Measurements from ENCODE around the gene BATF3. TPM values are rescaled to one million over a fixed set of nuclear protein-coding genes. Genes with fewer than 3 reads are reported as not detected.

Gene BATF3
- total RNA-seq, 1 donor from 2014 or later, result 5.4 TPM

DNA sequence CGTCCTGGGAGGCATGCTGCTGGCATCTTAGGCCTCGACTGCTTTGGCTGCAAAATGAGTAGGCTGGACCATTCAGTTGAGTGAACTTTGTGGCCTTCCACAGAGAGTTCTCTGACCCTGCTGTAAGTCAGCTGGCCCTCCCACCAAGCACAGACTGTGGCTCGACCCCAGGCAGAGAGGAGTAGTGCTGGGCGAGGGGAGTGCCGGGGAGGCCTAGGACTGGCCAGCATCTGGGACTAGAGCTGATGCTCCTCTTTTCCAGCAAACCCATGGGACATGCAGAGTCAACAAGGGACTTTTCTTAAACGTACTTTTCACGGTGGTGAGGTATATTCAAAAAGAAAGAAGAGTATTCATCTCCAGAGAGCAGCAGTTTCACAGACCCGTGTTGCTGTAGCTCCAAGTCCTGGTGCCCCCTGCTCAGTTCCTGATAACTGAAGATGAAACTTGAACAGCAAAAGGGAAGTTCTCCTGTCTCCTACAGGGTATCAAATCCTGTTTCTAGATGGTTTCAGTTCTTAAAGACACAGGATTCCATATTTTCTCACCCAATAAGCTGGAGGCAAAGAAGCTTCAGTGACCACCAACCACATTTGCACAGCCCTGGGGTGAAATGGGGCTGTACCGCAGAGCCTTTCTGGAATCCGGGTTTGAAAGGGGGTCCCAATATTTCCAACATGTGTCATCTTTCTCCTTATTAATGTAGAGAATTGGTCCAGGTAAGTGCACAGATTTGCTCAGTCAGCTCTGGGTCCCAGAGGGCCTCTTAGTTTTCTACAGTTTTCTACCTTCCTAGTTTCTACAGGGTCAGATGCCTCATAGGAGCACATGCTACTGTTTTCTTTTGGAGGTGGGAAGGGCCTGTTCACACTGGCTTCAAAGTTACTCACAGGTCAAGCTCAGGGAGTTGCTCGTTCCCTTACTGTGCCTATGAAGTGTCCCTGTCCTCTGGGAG lies 20.9 kb downstream of the BATF3 start:
- no peak for DNase-seq (ENCODE audit: low read depth)
- Histone ChIP-seq H3K4me3 (ENCODE audit: low read depth, low read length) (no peak overlapping the region), H3K27me3 (ENCODE audit: control insufficient read depth, insufficient read depth, low read length) (no peaks in the 10 kb centered on the region), H3K36me3 (ENCODE audit: control insufficient read depth, insufficient read depth, low read length) (no peaks in the 10 kb centered on the region)
- TF ChIP-seq, protein P1, sequence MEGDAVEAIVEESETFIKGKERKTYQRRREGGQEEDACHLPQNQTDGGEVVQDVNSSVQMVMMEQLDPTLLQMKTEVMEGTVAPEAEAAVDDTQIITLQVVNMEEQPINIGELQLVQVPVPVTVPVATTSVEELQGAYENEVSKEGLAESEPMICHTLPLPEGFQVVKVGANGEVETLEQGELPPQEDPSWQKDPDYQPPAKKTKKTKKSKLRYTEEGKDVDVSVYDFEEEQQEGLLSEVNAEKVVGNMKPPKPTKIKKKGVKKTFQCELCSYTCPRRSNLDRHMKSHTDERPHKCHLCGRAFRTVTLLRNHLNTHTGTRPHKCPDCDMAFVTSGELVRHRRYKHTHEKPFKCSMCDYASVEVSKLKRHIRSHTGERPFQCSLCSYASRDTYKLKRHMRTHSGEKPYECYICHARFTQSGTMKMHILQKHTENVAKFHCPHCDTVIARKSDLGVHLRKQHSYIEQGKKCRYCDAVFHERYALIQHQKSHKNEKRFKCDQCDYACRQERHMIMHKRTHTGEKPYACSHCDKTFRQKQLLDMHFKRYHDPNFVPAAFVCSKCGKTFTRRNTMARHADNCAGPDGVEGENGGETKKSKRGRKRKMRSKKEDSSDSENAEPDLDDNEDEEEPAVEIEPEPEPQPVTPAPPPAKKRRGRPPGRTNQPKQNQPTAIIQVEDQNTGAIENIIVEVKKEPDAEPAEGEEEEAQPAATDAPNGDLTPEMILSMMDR (IDR thresholded peaks at IDR 0.05; ENCODE audit: insufficient read depth, low read length, poor library complexity, severe bottlenecking), result no peak

DNA sequence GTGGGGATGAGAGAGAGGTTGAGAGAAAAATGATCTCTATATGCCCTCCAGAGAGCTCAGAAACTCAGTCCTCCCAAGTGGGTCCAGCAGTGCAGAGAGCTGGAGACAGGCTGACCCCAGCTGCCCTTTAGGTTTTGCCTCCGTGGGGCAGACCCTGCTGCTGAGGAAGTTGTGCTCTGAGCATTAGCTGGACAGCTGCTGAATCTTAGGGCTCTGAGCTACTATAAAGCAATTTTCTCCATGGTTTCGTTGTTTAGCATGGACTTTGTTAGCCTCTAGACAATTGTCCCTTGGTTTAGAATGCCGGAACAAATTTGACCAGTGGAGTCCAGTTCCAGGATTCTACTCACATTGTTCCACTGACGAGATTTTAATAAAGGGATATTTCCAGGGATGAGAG lies 22.1 kb downstream of the BATF3 start:
- Histone ChIP-seq H3K36me3 (ENCODE audit: control insufficient read depth, insufficient read depth, low read length) (no peaks in the 10 kb centered on the region), H3K4me3 (ENCODE audit: low read depth, low read length) (no peak overlapping the region), H3K27me3 (ENCODE audit: control insufficient read depth, insufficient read depth, low read length) (no peaks in the 10 kb centered on the region)
- no peak for DNase-seq (ENCODE audit: low read depth)
- TF ChIP-seq, protein P1 (IDR thresholded peaks at IDR 0.05; ENCODE audit: insufficient read depth, low read length, poor library complexity, severe bottlenecking), result no peak

DNA sequence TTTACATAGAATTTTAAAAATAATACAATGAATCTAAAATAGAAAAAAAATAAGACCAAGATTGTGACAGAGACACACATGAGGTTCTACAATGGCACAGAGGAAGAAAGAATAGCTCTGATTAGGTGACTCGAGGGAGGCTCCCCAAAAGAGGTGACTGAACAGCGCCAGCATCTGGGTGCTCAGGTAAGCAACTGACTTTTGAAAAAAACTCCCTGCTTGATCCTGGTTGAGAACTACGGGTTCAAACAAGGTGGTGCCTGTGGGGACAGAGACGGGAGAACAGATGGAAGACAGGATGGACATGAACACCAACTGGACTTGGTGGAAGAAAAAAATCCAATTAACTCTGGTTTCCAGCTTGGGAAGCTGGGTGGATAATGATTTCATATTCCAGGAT lies 22.5 kb downstream of the BATF3 start:
- no peaks in the 10 kb centered on the region for H3K27me3 ChIP-seq (ENCODE audit: control insufficient read depth, insufficient read depth, low read length)
- DNase-seq (ENCODE audit: low read depth), result no peak
- H3K36me3 ChIP-seq (ENCODE audit: control insufficient read depth, insufficient read depth, low read length), result no peaks in the 10 kb centered on the region
- TF ChIP-seq, protein P1 (IDR thresholded peaks at IDR 0.05; ENCODE audit: insufficient read depth, low read length, poor library complexity, severe bottlenecking), result no peak
- H3K4me3 ChIP-seq (ENCODE audit: low read depth, low read length), result no peak overlapping the region

DNA sequence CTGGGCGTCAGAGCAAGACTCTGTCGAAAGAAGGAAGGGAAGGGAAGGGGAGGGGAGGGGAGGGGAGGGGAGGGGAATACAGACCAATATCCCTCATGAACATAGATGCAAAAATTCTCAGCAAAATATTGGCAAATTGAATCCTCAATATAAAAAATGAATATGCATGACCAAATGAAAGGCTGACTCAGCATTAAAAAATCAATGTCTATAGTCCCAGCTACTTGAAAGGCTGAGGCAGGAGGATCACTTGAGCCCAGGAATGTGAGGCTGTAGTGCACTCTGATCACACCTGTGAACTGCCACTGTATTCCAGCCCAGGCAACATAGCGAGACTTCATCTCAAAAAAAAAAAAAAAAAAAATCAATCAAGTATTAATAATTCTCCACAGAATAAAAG lies 24.0 kb downstream of the BATF3 start:
- Histone ChIP-seq H3K4me3 (ENCODE audit: low read depth, low read length) (no peak overlapping the region), H3K27me3 (ENCODE audit: control insufficient read depth, insufficient read depth, low read length) (no peaks in the 10 kb centered on the region), H3K36me3 (ENCODE audit: control insufficient read depth, insufficient read depth, low read length) (no peaks in the 10 kb centered on the region)
- no peak for DNase-seq (ENCODE audit: low read depth)
- TF ChIP-seq, protein P1 (IDR thresholded peaks at IDR 0.05; ENCODE audit: insufficient read depth, low read length, poor library complexity, severe bottlenecking), result no peak

DNA sequence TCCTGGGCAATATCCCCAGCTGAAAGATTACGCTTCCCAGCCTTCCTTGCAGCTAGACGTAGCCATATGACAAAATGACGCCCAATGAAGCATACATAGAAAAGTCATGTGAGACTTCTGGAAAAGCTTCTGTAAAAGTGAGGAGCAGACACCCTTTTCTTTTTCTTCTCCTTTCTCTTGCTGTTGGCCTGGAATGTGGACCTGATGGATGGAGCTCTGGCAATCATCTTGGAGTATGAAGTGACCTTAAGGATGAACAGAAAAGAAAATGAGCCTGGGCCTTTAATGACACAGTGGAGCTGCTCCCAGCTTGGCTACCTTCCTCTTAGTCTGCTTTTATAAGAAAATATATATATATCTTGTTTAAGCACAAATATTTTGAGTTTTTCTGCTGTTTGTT lies 24.8 kb downstream of the BATF3 start:
- no peaks in the 10 kb centered on the region for H3K36me3 ChIP-seq (ENCODE audit: control insufficient read depth, insufficient read depth, low read length)
- H3K27me3 ChIP-seq (ENCODE audit: control insufficient read depth, insufficient read depth, low read length), result no peaks in the 10 kb centered on the region
- no peak overlapping the region for H3K4me3 ChIP-seq (ENCODE audit: low read depth, low read length)
- TF ChIP-seq, protein P1 (IDR thresholded peaks at IDR 0.05; ENCODE audit: insufficient read depth, low read length, poor library complexity, severe bottlenecking), result no peak
- DNase-seq (ENCODE audit: low read depth), result no peak

All from kidney epithelial cell (primary cell).